ENCODE results near the gene PPT1.
"Not testable (repeated sequence)": the region's sequence is repeated elsewhere in the genome, so short reads cannot be mapped to it uniquely, and the experiment has no call there.

Gene PPT1

GRCh38 chr1:40053138-40053887 lies 43.7 kb downstream of the PPT1 start:
- no peak for DNase-seq

- peak in 1 of 2 donors; percentile 59 for DNase-seq
Measured at GRCh38 chr1:40050863-40051262, 46.2 kb downstream of the PPT1 start.

DNA sequence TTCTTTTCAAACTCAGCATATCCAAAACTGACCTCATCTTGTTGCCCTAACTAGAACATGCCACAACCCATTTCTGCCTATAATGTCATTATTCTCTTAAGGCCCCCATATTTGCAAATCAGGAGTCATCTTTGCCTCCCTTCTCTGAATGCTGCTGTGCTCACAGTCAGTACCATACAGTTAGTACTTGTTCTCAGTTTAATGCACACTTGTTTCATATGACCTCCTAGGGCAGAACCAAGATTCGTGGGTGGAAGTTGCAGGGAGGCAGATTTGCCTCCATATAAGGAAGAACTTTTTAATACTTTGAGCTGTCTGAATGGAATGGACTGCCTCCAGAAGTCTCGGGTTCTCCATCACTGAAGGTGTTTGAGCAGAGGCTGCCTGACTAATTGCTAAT lies 47.3 kb downstream of the PPT1 start:
- DNase-seq: no peak

GRCh38 chr1:40047769-40048168 lies 49.3 kb downstream of the PPT1 start:
- no peak for DNase-seq

- DNase-seq: no peak
Measured at GRCh38 chr1:40047276-40047675, 49.8 kb downstream of the PPT1 start.

GRCh38 chr1:40045766-40046165 lies 51.3 kb downstream of the PPT1 start:
- DNase-seq: no peak

- no peak for DNase-seq
Measured at GRCh38 chr1:40045182-40045581, 51.9 kb downstream of the PPT1 start.

DNA sequence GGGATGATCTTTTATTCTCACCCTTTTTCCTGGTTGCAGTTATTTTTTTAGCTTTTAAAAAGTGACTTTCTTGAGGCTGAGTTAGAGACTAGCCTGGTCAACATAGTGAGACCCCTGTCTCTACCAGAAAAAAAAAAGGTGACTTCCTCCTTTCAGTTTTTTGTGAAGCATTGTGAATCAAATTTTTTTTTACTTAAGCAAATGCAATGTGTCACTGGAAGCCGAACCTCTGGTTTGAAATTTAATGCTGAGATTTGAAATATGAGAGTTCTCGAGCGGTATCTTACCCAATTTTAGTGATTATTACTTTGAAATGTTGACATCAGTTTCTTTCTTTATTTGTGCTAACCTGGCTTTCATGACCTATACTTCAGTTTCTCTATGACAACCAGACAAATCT lies 52.9 kb downstream of the PPT1 start:
- DNase-seq: no peak

DNA sequence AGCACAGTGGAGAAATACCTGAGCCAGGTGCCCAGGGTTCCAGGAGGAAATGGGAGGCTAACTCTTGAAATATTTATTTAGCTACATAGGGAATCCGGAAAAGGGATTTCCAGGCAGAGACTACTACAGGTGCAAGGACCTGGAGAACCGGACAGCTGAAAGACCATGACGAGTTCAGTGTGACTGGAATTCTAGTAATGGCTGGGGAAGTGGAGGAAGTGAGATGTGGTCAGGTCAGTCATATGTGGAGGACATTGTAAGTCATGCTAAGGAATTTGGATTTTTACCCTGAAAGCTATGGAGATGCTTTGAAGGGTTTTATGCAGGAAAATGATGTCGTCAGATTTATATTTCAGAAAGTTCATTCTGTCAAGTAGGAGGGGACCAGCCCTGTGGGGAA lies 54.7 kb downstream of the PPT1 start:
- no peak for DNase-seq

DNA sequence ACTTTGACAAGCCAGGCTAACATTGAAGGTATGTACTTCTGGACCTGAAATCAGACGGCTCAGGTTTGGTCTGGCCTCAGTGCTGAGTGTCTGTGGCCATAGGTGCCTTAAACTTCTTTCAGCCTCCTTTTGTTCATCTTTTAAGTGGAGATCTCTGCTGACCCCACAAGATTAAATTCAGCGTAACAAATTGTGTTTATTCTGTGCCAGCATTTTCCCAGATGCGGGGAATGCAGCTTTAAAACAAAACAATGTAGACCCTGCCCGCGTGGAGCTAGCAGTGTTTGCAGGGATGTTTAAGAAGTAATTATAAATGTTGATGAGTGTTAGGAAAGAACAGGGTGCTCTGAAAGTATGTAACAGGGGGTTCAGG lies 55.6 kb downstream of the PPT1 start:
- no peak for DNase-seq

- DNase-seq: peak; percentile 95 to 97
Measured at GRCh38 chr1:40040511-40041465, 56.3 kb downstream of the PPT1 start, which contains the start of gene CAP1. TSS of gene CAP1 (plus strand) at chr1:40040729. CDS start at chr1:40059347, 18,618 bp downstream.

DNA sequence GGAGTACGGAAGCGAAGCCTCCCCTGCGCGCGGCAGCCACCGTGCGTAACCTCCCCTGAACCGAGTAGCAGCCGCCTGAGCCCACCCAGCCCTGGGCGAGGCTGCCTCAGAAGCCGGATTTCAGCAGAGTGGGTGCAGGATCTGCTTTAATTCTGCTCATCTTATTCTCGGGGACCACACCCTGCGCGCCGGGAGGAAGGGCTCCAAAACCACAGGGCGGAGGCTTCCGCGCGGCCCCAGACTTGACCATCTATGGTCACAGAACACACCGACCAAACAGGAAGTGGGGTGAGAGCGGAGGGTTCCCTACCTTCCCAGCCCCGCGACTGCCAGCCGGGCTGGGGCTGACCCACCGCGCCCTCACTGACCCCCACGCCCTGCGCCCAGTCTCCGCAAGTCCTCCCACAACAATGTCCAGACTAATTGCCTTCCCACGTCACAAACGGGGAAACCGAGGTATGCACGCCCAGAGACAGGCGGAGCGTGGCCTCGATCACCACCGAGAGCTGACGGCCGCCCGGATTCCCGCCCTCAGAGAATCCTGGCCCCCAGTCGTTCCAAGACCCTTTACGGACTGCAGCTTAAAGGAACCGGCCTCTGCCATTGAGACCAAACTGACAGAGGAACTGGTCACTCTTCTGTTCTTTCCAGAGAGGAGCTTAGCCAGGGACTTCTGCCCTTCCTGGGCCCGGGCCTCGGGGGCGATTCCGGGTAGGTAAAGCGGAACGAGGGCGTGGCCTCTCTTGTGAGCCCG lies 57.1 kb downstream of the PPT1 start:
- peak in 1 of 2 donors; percentile 94 for DNase-seq

DNA sequence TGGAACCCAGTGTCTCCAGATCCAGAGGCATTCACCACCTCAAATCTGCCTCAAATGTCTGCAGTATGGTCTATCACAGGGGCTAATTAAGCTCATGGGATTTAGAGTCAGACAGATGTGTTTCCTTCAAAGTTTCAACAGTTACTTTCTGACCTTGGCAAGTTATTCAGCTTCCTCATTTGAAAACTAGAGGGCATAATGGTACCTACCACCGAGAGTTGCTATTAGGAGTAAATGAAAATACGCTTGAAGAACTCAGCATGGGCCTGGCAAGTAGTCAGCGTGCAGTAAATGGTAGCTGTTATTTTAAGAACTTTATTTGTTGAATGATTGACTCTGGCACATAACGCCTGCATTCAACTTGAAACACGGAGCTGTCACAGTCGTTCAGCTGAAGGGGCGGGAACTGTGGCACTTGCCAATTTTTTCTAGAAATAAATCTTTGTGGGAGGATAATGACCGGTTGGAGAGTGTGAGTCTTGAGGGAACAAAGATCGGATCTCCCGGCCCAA lies 57.8 kb downstream of the PPT1 start:
- peak in 1 of 2 donors; percentile 65 for DNase-seq

- no peak for DNase-seq
Measured at GRCh38 chr1:40038697-40039096, 58.4 kb downstream of the PPT1 start.

GRCh38 chr1:40037254-40037653 lies 59.8 kb downstream of the PPT1 start:
- not testable (repeated sequence) for DNase-seq

DNA sequence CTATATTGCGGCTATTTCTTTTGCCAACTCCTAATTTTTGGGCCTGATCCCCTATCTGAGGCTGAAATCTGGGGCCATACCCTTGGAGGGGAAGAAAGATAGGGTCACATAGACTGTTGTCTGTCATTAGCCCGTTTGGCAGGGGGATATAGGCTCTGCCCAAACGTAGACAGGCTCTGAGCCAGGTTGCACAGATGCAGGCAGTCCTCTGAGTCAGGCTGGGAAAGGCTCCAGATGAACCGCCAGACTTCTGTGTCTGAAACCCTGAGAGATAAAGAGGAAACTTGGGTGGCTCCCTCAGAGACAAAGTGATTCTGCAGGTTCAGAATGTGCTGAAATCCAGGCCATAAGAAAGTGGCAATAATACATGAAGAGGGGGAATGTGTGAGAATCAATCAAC lies 60.5 kb downstream of the PPT1 start:
- DNase-seq: peak in 1 of 2 donors; percentile 83

DNA sequence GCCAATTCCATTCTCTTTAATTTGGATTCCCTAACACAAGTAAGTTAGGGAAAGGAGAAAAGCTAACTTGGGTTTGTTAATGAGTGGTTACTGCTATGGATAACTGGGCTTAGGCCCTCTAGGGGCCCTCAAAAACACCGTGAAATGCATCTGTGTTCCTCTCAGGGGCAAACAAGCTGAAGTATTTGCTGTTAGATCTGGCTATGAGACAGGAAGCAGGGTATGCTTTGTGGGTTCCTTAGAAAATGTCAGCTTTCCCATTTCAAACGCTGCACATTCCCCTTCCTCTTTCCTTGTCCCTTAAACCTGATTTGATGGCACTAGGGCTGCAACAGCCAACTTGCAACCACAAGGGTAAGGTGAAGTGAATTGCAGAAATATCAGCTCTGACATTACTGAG lies 62.2 kb downstream of the PPT1 start:
- peak in 1 of 2 donors; percentile 61 for DNase-seq

DNA sequence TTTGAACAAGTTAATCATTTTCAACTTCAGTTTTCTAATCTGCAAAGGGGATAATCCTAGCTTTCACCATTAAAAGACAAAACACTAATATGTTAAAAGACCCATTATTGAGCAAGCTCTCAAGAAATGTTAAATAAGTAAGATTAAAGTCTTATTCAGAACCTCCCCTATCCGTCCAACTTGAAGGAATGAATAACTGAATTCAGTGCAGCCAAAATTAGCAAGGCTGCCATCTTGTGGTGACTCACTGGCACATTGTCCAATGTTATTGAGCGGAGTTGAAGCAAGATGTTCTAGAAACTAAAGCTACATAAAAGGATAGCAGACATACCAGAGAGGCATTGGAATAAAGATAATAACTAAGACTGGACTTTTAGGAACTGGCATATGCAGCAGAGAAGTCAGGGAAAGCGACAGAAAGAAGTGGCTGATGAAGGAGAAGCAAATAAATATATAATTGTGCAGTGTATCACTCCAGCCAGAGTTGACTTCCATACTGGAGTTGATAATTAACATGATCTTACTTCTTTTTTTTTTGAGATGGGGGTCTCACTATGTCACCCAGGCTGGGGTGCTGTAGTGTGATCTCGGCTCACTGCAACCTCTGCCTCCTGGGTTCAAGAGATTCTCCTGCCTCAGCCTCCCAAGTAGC lies 64.7 kb downstream of the PPT1 start:
- DNase-seq: peak in 1 of 2 donors; percentile 24

DNA sequence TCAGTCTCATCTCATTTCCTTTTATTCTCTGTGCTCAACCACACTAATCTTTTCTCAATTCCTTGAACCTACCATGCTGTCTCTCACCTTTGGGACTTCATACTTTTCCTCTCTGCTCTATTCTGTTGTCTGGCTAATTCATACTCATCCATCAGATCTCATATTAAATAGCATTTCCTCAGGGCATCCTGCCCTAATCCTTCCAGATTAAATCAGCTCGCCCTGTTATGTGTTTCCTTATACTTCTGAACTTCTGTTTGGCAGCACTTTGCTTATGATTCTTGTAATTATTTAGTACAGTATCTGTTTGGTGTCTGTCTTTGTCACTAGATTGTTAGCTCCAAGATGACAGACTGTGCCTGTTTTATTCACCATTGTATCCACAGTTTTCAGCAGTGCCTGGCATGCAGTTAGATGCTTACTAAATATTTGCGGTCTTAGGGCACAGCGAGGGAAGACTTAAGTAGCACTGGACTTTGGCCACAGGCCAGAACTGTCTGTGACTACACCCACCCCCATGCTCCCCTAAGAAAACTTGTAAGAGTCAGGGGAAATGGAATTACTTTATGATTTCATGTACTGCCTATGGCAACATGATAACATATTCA lies 66.4 kb downstream of the PPT1 start:
- no peak for DNase-seq

DNA sequence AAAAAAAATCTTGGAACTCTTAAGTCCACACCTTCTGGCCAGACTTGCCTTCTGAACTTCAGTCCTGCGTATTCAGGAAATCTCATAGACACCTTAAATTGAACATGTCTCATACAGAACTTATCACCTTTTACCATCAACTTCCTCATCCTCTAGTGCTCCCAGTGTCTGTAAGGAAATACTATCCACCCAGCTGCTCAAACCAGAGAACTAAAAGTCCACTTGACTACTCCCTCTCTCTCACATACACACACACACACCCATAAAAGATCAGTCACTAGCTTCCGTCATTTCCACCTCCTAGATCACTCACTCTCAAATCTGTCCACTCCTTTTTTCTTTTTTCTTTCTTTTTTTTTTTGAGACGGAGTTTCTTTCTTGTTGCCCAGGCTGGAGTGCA lies 67.4 kb downstream of the PPT1 start:
- DNase-seq: peak in 1 of 2 donors; percentile 90

- DNase-seq: no peak
Measured at GRCh38 chr1:40027647-40028046, 69.4 kb downstream of the PPT1 start.

- no peak for DNase-seq
Measured at GRCh38 chr1:40024671-40025070, 72.4 kb downstream of the PPT1 start.

All from bone marrow (tissue), 2 donors.